ENCODE data around the gene ADAMTS2.

Gene ADAMTS2

DNA sequence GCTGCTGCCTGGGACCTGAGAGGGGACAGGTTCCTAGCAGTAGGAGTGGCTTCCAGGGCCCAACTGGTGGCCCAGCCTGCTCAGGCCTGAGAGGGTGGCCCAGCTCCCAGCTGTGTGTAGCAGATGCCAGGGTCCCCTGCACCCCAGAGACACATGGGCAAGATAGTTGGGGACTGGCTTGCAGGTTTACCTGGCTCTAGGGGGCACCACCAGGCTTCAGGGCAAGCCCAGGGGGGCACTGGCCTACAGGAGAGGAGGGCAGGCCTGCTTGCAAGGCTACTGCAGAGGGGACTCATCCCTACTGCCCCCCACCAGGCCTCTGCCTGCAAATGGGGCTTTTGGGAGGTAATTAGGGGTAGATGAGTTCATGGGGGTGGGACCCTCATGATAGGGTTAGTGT, 161.8 kb downstream of the ADAMTS2 start:
- H2AK5ac ChIP-seq (ENCODE audit: low read length, severe bottlenecking): no peak overlapping the region
- no peaks in the 10 kb centered on the region for H3K79me1 ChIP-seq (replicated peaks; ENCODE audit: low read length, poor library complexity, severe bottlenecking)
- no peak overlapping the region for H2BK12ac ChIP-seq (ENCODE audit: low read length in 2 of 2)
- no peak overlapping the region for H3K9ac ChIP-seq (ENCODE audit: low read length)
- H2BK15ac ChIP-seq (ENCODE audit: low read depth, poor library complexity, severe bottlenecking): no peak overlapping the region
- no peak overlapping the region for H3K4me2 ChIP-seq (ENCODE audit: low read length, poor library complexity, severe bottlenecking)
- no peaks in the 10 kb centered on the region for H3K4me1 ChIP-seq (ENCODE audit: control insufficient read depth, insufficient read depth, low read depth, low read length)
- no peak overlapping the region for H4K8ac ChIP-seq (ENCODE audit: low read length)
- peak overlapping the region in 1 of 2 experiments; percentile 76 for H3K14ac ChIP-seq (ENCODE audit: low read length in 2 of 2)
- no peak overlapping the region for H3K18ac ChIP-seq (ENCODE audit: low read depth in 1 of 2, low read length in 2 of 2)
- no peak overlapping the region for H3K27ac ChIP-seq (ENCODE audit: low read length, poor library complexity, severe bottlenecking)
- peaks cover 8% of the 10 kb centered on the region for H3K9me3 ChIP-seq (ENCODE audit: control insufficient read depth, low read length)
- peaks cover 0 to 31% of the 10 kb centered on the region in 2 experiments for H3K36me3 ChIP-seq (ENCODE audit: control insufficient read depth in 1 of 2, insufficient read depth in 2 of 2, low read depth in 1 of 2, low read length in 2 of 2)
- no peak overlapping the region for H3K4me3 ChIP-seq (ENCODE audit: insufficient read depth in 1 of 2, low read depth in 1 of 2, low read length in 2 of 2)
- no peak overlapping the region for H4K91ac ChIP-seq (ENCODE audit: low read length)
- H3K23ac ChIP-seq (ENCODE audit: low read length in 2 of 2): no peak overlapping the region
- no peak overlapping the region for H3K4ac ChIP-seq (ENCODE audit: low read depth in 1 of 2, low read length in 2 of 2)
- no peaks in the 10 kb centered on the region for H3K27me3 ChIP-seq (ENCODE audit: control insufficient read depth in 1 of 2, insufficient read depth in 1 of 2, low read length in 2 of 2)
- H2BK120ac ChIP-seq (ENCODE audit: low read depth, low read length): no peak overlapping the region
- no peak overlapping the region for H2AFZ ChIP-seq (ENCODE audit: low read depth, low read length)
- DNase-seq: no peak
- no peak overlapping the region for H2BK5ac ChIP-seq (ENCODE audit: low read depth, low read length, poor library complexity, severe bottlenecking)

GRCh38 chr5:179182601-179183000, 162.7 kb downstream of the ADAMTS2 start:
- no peak for DNase-seq
- Histone ChIP-seq H2BK5ac (ENCODE audit: low read depth, low read length, poor library complexity, severe bottlenecking) (no peak overlapping the region), H2AK5ac (ENCODE audit: low read length, severe bottlenecking) (no peak overlapping the region), H2BK120ac (ENCODE audit: low read depth, low read length) (no peak overlapping the region), H2BK15ac (ENCODE audit: low read depth, poor library complexity, severe bottlenecking) (no peak overlapping the region), H3K27me3 (ENCODE audit: control insufficient read depth in 1 of 2, insufficient read depth in 1 of 2, low read length in 2 of 2) (no peaks in the 10 kb centered on the region), H3K27ac (ENCODE audit: low read length, poor library complexity, severe bottlenecking) (no peak overlapping the region), H2BK12ac (ENCODE audit: low read length in 2 of 2) (no peak overlapping the region), H3K4me2 (ENCODE audit: low read length, poor library complexity, severe bottlenecking) (no peak overlapping the region), H3K4ac (ENCODE audit: low read depth in 1 of 2, low read length in 2 of 2) (no peak overlapping the region), H4K91ac (ENCODE audit: low read length) (no peak overlapping the region), H3K9me3 (ENCODE audit: control insufficient read depth, low read length) (peaks cover 8% of the 10 kb centered on the region), H3K9ac (ENCODE audit: low read length) (no peak overlapping the region), H3K23ac (ENCODE audit: low read length in 2 of 2) (no peak overlapping the region), H3K36me3 (ENCODE audit: control insufficient read depth in 1 of 2, insufficient read depth in 2 of 2, low read depth in 1 of 2, low read length in 2 of 2) (peaks cover 0 to 37% of the 10 kb centered on the region in 2 experiments), H3K18ac (ENCODE audit: low read depth in 1 of 2, low read length in 2 of 2) (no peak overlapping the region), H4K8ac (ENCODE audit: low read length) (no peak overlapping the region), H2AFZ (ENCODE audit: low read depth, low read length) (no peak overlapping the region), H3K4me3 (ENCODE audit: insufficient read depth in 1 of 2, low read depth in 1 of 2, low read length in 2 of 2) (no peak overlapping the region), H3K4me1 (ENCODE audit: control insufficient read depth, insufficient read depth, low read depth, low read length) (no peaks in the 10 kb centered on the region), H3K79me1 (replicated peaks; ENCODE audit: low read length, poor library complexity, severe bottlenecking) (no peaks in the 10 kb centered on the region), H3K14ac (ENCODE audit: low read length in 2 of 2) (peak overlapping the region in 1 of 2 experiments; percentile 32)
- WGBS: 97% methylated on average over 13 of the region's 13 CpGs

GRCh38 chr5:179181988-179182387, 163.3 kb downstream of the ADAMTS2 start:
- Histone ChIP-seq H3K9me3 (ENCODE audit: control insufficient read depth, low read length) (peaks cover 8% of the 10 kb centered on the region), H3K27me3 (ENCODE audit: control insufficient read depth in 1 of 2, insufficient read depth in 1 of 2, low read length in 2 of 2) (no peaks in the 10 kb centered on the region), H2BK12ac (ENCODE audit: low read length in 2 of 2) (no peak overlapping the region), H3K14ac (ENCODE audit: low read length in 2 of 2) (peak overlapping the region in 1 of 2 experiments; percentile 32), H2AK5ac (ENCODE audit: low read length, severe bottlenecking) (no peak overlapping the region), H3K27ac (ENCODE audit: low read length, poor library complexity, severe bottlenecking) (no peak overlapping the region), H3K23ac (ENCODE audit: low read length in 2 of 2) (no peak overlapping the region), H3K4me3 (ENCODE audit: insufficient read depth in 1 of 2, low read depth in 1 of 2, low read length in 2 of 2) (no peak overlapping the region), H3K79me1 (replicated peaks; ENCODE audit: low read length, poor library complexity, severe bottlenecking) (no peaks in the 10 kb centered on the region), H2BK5ac (ENCODE audit: low read depth, low read length, poor library complexity, severe bottlenecking) (no peak overlapping the region), H3K18ac (ENCODE audit: low read depth in 1 of 2, low read length in 2 of 2) (no peak overlapping the region), H4K91ac (ENCODE audit: low read length) (no peak overlapping the region), H3K36me3 (ENCODE audit: control insufficient read depth in 1 of 2, insufficient read depth in 2 of 2, low read depth in 1 of 2, low read length in 2 of 2) (peaks cover 0 to 43% of the 10 kb centered on the region in 2 experiments), H2BK15ac (ENCODE audit: low read depth, poor library complexity, severe bottlenecking) (no peak overlapping the region), H4K8ac (ENCODE audit: low read length) (no peak overlapping the region), H2AFZ (ENCODE audit: low read depth, low read length) (peak overlapping the region; percentile 39), H2BK120ac (ENCODE audit: low read depth, low read length) (no peak overlapping the region), H3K4ac (ENCODE audit: low read depth in 1 of 2, low read length in 2 of 2) (no peak overlapping the region), H3K4me2 (ENCODE audit: low read length, poor library complexity, severe bottlenecking) (no peak overlapping the region), H3K9ac (ENCODE audit: low read length) (no peak overlapping the region), H3K4me1 (ENCODE audit: control insufficient read depth, insufficient read depth, low read depth, low read length) (no peaks in the 10 kb centered on the region)
- no peak for DNase-seq
- WGBS: 92% methylated on average over 9 of the region's 9 CpGs

- H3K4me3 ChIP-seq (ENCODE audit: insufficient read depth in 1 of 2, low read depth in 1 of 2, low read length in 2 of 2): no peak overlapping the region
- H3K79me1 ChIP-seq (replicated peaks; ENCODE audit: low read length, poor library complexity, severe bottlenecking): no peaks in the 10 kb centered on the region
- H4K8ac ChIP-seq (ENCODE audit: low read length): no peak overlapping the region
- no peak overlapping the region for H2AK5ac ChIP-seq (ENCODE audit: low read length, severe bottlenecking)
- H3K4ac ChIP-seq (ENCODE audit: low read depth in 1 of 2, low read length in 2 of 2): no peak overlapping the region
- H3K36me3 ChIP-seq (ENCODE audit: control insufficient read depth in 1 of 2, insufficient read depth in 2 of 2, low read depth in 1 of 2, low read length in 2 of 2): peaks cover 0 to 52% of the 10 kb centered on the region in 2 experiments
- no peak overlapping the region for H3K4me2 ChIP-seq (ENCODE audit: low read length, poor library complexity, severe bottlenecking)
- H2AFZ ChIP-seq (ENCODE audit: low read depth, low read length): no peak overlapping the region
- no peak overlapping the region for H2BK120ac ChIP-seq (ENCODE audit: low read depth, low read length)
- peak overlapping the region in 1 of 2 experiments; percentile 21 for H3K18ac ChIP-seq (ENCODE audit: low read depth in 1 of 2, low read length in 2 of 2)
- no peaks in the 10 kb centered on the region for H3K4me1 ChIP-seq (ENCODE audit: control insufficient read depth, insufficient read depth, low read depth, low read length)
- H3K27me3 ChIP-seq (ENCODE audit: control insufficient read depth in 1 of 2, insufficient read depth in 1 of 2, low read length in 2 of 2): no peaks in the 10 kb centered on the region
- WGBS: 93% methylated on average over 14 of the region's 16 CpGs
- H4K91ac ChIP-seq (ENCODE audit: low read length): no peak overlapping the region
- H2BK5ac ChIP-seq (ENCODE audit: low read depth, low read length, poor library complexity, severe bottlenecking): no peak overlapping the region
- H3K14ac ChIP-seq (ENCODE audit: low read length in 2 of 2): no peak overlapping the region
- no peak for DNase-seq
- H3K9me3 ChIP-seq (ENCODE audit: control insufficient read depth, low read length): peaks cover 8% of the 10 kb centered on the region
- H3K27ac ChIP-seq (ENCODE audit: low read length, poor library complexity, severe bottlenecking): no peak overlapping the region
- no peak overlapping the region for H2BK12ac ChIP-seq (ENCODE audit: low read length in 2 of 2)
- H3K23ac ChIP-seq (ENCODE audit: low read length in 2 of 2): no peak overlapping the region
- H2BK15ac ChIP-seq (ENCODE audit: low read depth, poor library complexity, severe bottlenecking): no peak overlapping the region
- H3K9ac ChIP-seq (ENCODE audit: low read length): no peak overlapping the region
Measured at GRCh38 chr5:179180921-179181645, 164.2 kb downstream of the ADAMTS2 start.
